HCT116 (cell line): Measurements from ENCODE around the gene FREY1.
A peak's percentile ranks its signal among the peaks of the same experiment; 100 is the strongest.

Source experiments
- CTCF ChIP-seq, 3 experiments: fragments of 200-600 bp in 1 of 3; sonication (generic) in 1 of 3; IDR thresholded peaks in 2 of 3; conservative IDR thresholded peaks in 1 of 3; 2 replicates each; pipeline ENCODE4 v1.5.1; 2012 to 2017; ENCODE audit warnings: low read depth in 2 of 3, low read length in 2 of 3, antibody characterized with exemption in 1 of 3, borderline replicate concordance in 1 of 3, control low read depth in 1 of 3, mild to moderate bottlenecking in 1 of 3, mixed read lengths in 1 of 3, mixed run types in 1 of 3, moderate library complexity in 1 of 3; ENCODE audit not compliant: insufficient read depth in 1 of 3
- EGR1 ChIP-seq: IDR thresholded peaks from 2 replicates; pipeline ENCODE4 v1.6.1; 2012; ENCODE audit warnings: low read depth
- EZH2 ChIP-seq: fragments of 200-600 bp; sonication (generic); IDR thresholded peaks from 2 replicates; pipeline ENCODE4 v1.6.1; 2017; ENCODE audit warnings: antibody characterized with exemption, mixed run types
- EZH2phosphoT487 ChIP-seq: fragments of 200-600 bp; IDR thresholded peaks from 2 replicates; pipeline ENCODE4 v1.6.1; 2018; ENCODE audit warnings: antibody characterized with exemption, borderline replicate concordance
- POLR2A ChIP-seq: IDR thresholded peaks from 2 replicates; pipeline ENCODE4 v1.7.0; 2011; ENCODE audit warnings: borderline replicate concordance; ENCODE audit not compliant: insufficient read depth, insufficient read length; ENCODE audit errors: extremely low read depth
- POLR2AphosphoS5 ChIP-seq: IDR thresholded peaks from 2 replicates; pipeline ENCODE4 v1.6.1; 2011; ENCODE audit warnings: mild to moderate bottlenecking, low read depth, low read length, moderate library complexity
- RAD21 ChIP-seq: IDR thresholded peaks from 2 replicates; pipeline ENCODE4 v1.6.1; 2012; ENCODE audit warnings: low read depth, mild to moderate bottlenecking
- SIN3A ChIP-seq: IDR thresholded peaks from 2 replicates; pipeline ENCODE4 v1.6.1; 2012; ENCODE audit warnings: low read depth
- SP1 ChIP-seq: IDR thresholded peaks from 2 replicates; pipeline ENCODE4 v1.6.1; 2012; ENCODE audit warnings: low read depth
- SRF ChIP-seq: IDR thresholded peaks from 2 replicates; pipeline ENCODE4 v1.6.1; 2012; ENCODE audit warnings: low read depth
- YY1 ChIP-seq: IDR thresholded peaks from 2 replicates; pipeline ENCODE4 v1.6.1; 2011; ENCODE audit warnings: low read length, low read depth, moderate library complexity, mild to moderate bottlenecking; ENCODE audit not compliant: insufficient replicate concordance; ENCODE audit errors: extremely low read depth
- ZFX ChIP-seq: fragments of 450-650 bp; IDR thresholded peaks from 2 replicates; pipeline ENCODE4 v1.6.1; 2017
- TF ChIP-seq, protein P1 (sequence below): IDR thresholded peaks from 2 replicates; pipeline ENCODE4 v1.6.1; 2012; ENCODE audit warnings: low read depth
- TF ChIP-seq, protein P2 (sequence below): IDR thresholded peaks from 2 replicates; pipeline ENCODE4 v1.6.1; 2012

DNA sequence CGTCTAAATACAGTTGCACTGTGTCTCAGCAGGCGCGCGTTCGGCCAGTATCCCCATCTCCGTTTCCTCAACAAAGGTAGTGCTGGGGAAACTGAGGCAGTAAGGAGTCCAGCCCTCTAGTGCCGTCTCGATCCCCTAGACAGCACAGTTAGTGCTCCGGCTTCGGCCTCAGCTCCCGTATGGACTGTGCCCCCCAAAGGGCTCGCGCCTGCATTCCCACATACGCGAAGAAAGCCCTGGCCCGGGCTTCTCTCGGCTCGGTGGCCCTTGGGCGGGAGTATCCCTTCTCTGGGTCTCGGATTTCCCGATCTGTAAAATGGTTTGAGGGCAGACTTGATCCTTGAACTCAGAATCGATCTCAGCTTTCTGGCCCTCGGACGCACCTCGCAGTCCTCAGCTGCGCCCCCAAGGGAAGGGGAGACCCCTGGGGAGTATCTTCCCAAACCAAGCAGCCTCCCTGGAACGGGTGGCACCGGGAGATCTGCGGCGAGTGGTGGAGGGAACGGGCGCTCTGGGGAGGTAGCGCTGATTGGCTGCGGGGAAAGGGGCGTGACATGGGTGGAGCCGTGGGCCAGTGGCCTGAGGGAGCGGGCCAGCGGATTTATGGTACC lies 11.4 kb upstream of the FREY1 start:
- TF ChIP-seq POLR2A (no peak), EZH2phosphoT487 (no peak), ZFX (no peak), CTCF (IDR thresholded peaks at IDR 0.05 in 2 of 3, conservative IDR thresholded peaks at IDR 0.05 in 1 of 3; ENCODE audit: borderline replicate concordance in 1 of 3, insufficient read depth in 1 of 3, low read depth in 2 of 3, low read length in 2 of 3) (no peak), SRF (no peak), EGR1 (no peak), POLR2AphosphoS5 (peak; percentile 72), SP1 (no peak), SIN3A (no peak; the same call in 1 of the 2 replicates), EZH2 (no peak), YY1 (no peak), RAD21 (no peak)
- TF ChIP-seq, protein P1, sequence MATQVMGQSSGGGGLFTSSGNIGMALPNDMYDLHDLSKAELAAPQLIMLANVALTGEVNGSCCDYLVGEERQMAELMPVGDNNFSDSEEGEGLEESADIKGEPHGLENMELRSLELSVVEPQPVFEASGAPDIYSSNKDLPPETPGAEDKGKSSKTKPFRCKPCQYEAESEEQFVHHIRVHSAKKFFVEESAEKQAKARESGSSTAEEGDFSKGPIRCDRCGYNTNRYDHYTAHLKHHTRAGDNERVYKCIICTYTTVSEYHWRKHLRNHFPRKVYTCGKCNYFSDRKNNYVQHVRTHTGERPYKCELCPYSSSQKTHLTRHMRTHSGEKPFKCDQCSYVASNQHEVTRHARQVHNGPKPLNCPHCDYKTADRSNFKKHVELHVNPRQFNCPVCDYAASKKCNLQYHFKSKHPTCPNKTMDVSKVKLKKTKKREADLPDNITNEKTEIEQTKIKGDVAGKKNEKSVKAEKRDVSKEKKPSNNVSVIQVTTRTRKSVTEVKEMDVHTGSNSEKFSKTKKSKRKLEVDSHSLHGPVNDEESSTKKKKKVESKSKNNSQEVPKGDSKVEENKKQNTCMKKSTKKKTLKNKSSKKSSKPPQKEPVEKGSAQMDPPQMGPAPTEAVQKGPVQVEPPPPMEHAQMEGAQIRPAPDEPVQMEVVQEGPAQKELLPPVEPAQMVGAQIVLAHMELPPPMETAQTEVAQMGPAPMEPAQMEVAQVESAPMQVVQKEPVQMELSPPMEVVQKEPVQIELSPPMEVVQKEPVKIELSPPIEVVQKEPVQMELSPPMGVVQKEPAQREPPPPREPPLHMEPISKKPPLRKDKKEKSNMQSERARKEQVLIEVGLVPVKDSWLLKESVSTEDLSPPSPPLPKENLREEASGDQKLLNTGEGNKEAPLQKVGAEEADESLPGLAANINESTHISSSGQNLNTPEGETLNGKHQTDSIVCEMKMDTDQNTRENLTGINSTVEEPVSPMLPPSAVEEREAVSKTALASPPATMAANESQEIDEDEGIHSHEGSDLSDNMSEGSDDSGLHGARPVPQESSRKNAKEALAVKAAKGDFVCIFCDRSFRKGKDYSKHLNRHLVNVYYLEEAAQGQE = no peak
- TF ChIP-seq, protein P2, sequence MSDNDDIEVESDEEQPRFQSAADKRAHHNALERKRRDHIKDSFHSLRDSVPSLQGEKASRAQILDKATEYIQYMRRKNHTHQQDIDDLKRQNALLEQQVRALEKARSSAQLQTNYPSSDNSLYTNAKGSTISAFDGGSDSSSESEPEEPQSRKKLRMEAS = no peak
